BLaER1 (cell line): ENCODE data around the gene CREB5.

Experiments
- H3K27ac ChIP-seq: shearing (Covaris generic); formaldehyde crosslinking; 2 replicates; pipeline ENCODE4 v1.8.1; 2022
- H3K27me3 ChIP-seq: shearing (Covaris generic); formaldehyde crosslinking; 2 replicates; pipeline ENCODE4 v1.8.1; 2022
- H3K36me3 ChIP-seq: shearing (Covaris generic); formaldehyde crosslinking; 2 replicates; pipeline ENCODE4 v1.8.1; 2022
- H3K4me1 ChIP-seq: shearing (Covaris generic); formaldehyde crosslinking; 2 replicates; pipeline ENCODE4 v1.8.1; 2022
- H3K4me2 ChIP-seq: shearing (Covaris generic); formaldehyde crosslinking; 2 replicates; pipeline ENCODE4 v1.8.1; 2022
- H3K4me3 ChIP-seq: shearing (Covaris generic); formaldehyde crosslinking; 2 replicates; pipeline ENCODE4 v1.8.1; 2022
- H3K9ac ChIP-seq: shearing (Covaris generic); formaldehyde crosslinking; 2 replicates; pipeline ENCODE4 v1.8.1; 2022
- H3K9me3 ChIP-seq: shearing (Covaris generic); formaldehyde crosslinking; 2 replicates; pipeline ENCODE4 v1.8.1; 2022
- H4K20me1 ChIP-seq: shearing (Covaris generic); formaldehyde crosslinking; 2 replicates; pipeline ENCODE4 v1.8.1; 2022
- Cebpa-rat ChIP-seq: shearing (Covaris generic); IDR thresholded peaks from 2 replicates; pipeline ENCODE4 v1.8.1; 2022

Gene CREB5

GRCh38 chr7:28745351-28745750 is 333.0 kb downstream of the CREB5 start:
- no peaks in the 10 kb centered on the region for H4K20me1 ChIP-seq
- no peak overlapping the region for H3K4me3 ChIP-seq
- H3K27me3 ChIP-seq = no peaks in the 10 kb centered on the region
- H3K4me1 ChIP-seq = peaks cover 7% of the 10 kb centered on the region
- no peak overlapping the region for H3K4me2 ChIP-seq
- no peaks in the 10 kb centered on the region for H3K36me3 ChIP-seq
- H3K9ac ChIP-seq = no peak overlapping the region
- no peak for TF ChIP-seq Cebpa-rat
- no peak overlapping the region for H3K27ac ChIP-seq
- H3K9me3 ChIP-seq = no peaks in the 10 kb centered on the region

GRCh38 chr7:28747404-28747803 is 335.1 kb downstream of the CREB5 start:
- H3K36me3 ChIP-seq = no peaks in the 10 kb centered on the region
- no peaks in the 10 kb centered on the region for H3K9me3 ChIP-seq
- H3K4me3 ChIP-seq = no peak overlapping the region
- H3K27ac ChIP-seq = no peak overlapping the region
- H4K20me1 ChIP-seq = no peaks in the 10 kb centered on the region
- H3K9ac ChIP-seq = no peak overlapping the region
- peaks cover 7% of the 10 kb centered on the region for H3K4me1 ChIP-seq
- TF ChIP-seq Cebpa-rat = no peak
- H3K4me2 ChIP-seq = no peak overlapping the region
- no peaks in the 10 kb centered on the region for H3K27me3 ChIP-seq

- H3K27ac ChIP-seq = no peak overlapping the region
- H4K20me1 ChIP-seq = no peaks in the 10 kb centered on the region
- H3K4me1 ChIP-seq = peaks cover 7% of the 10 kb centered on the region
- H3K4me2 ChIP-seq = no peak overlapping the region
- no peaks in the 10 kb centered on the region for H3K27me3 ChIP-seq
- H3K9ac ChIP-seq = no peak overlapping the region
- no peaks in the 10 kb centered on the region for H3K36me3 ChIP-seq
- H3K9me3 ChIP-seq = no peaks in the 10 kb centered on the region
- H3K4me3 ChIP-seq = no peak overlapping the region
- TF ChIP-seq Cebpa-rat = no peak
These were observed 335.5 kb downstream of the CREB5 start for GRCh38 chr7:28747854-28748253.

- H3K36me3 ChIP-seq = no peaks in the 10 kb centered on the region
- no peak overlapping the region for H3K27ac ChIP-seq
- no peak for TF ChIP-seq Cebpa-rat
- no peak overlapping the region for H3K9ac ChIP-seq
- no peaks in the 10 kb centered on the region for H3K9me3 ChIP-seq
- no peak overlapping the region for H3K4me2 ChIP-seq
- H3K4me3 ChIP-seq = no peak overlapping the region
- no peaks in the 10 kb centered on the region for H3K27me3 ChIP-seq
- H3K4me1 ChIP-seq = peaks cover 7% of the 10 kb centered on the region
- H4K20me1 ChIP-seq = no peaks in the 10 kb centered on the region
These were observed 336.0 kb downstream of the CREB5 start for GRCh38 chr7:28748346-28748745.

GRCh38 chr7:28748933-28749584 is 336.7 kb downstream of the CREB5 start:
- Histone ChIP-seq H3K9me3 (no peaks in the 10 kb centered on the region), H3K4me1 (peaks cover 7% of the 10 kb centered on the region), H3K4me3 (no peak overlapping the region), H3K27me3 (no peaks in the 10 kb centered on the region), H3K36me3 (no peaks in the 10 kb centered on the region), H4K20me1 (no peaks in the 10 kb centered on the region), H3K4me2 (no peak overlapping the region), H3K9ac (no peak overlapping the region), H3K27ac (no peak overlapping the region)
- no peak for TF ChIP-seq Cebpa-rat

- Histone ChIP-seq H3K36me3 (no peaks in the 10 kb centered on the region), H3K4me2 (no peak overlapping the region), H3K4me1 (peaks cover 6% of the 10 kb centered on the region), H3K4me3 (no peak overlapping the region), H3K9me3 (no peaks in the 10 kb centered on the region), H3K9ac (no peak overlapping the region), H3K27ac (no peak overlapping the region), H4K20me1 (no peaks in the 10 kb centered on the region), H3K27me3 (no peaks in the 10 kb centered on the region)
- no peak for TF ChIP-seq Cebpa-rat
These were observed 337.3 kb downstream of the CREB5 start for GRCh38 chr7:28749638-28750037.

- no peak overlapping the region for H3K9ac ChIP-seq
- no peak overlapping the region for H3K27ac ChIP-seq
- H3K4me3 ChIP-seq = no peak overlapping the region
- no peaks in the 10 kb centered on the region for H3K9me3 ChIP-seq
- no peaks in the 10 kb centered on the region for H4K20me1 ChIP-seq
- H3K4me1 ChIP-seq = no peaks in the 10 kb centered on the region
- TF ChIP-seq Cebpa-rat = no peak
- H3K4me2 ChIP-seq = no peak overlapping the region
- no peaks in the 10 kb centered on the region for H3K27me3 ChIP-seq
- no peaks in the 10 kb centered on the region for H3K36me3 ChIP-seq
These were observed 338.7 kb downstream of the CREB5 start for GRCh38 chr7:28750981-28751380.

GRCh38 chr7:28753613-28754012 is 341.3 kb downstream of the CREB5 start:
- no peaks in the 10 kb centered on the region for H3K9me3 ChIP-seq
- H3K4me1 ChIP-seq = no peaks in the 10 kb centered on the region
- H3K4me2 ChIP-seq = no peak overlapping the region
- H3K27me3 ChIP-seq = no peaks in the 10 kb centered on the region
- TF ChIP-seq Cebpa-rat = no peak
- no peak overlapping the region for H3K4me3 ChIP-seq
- H4K20me1 ChIP-seq = no peaks in the 10 kb centered on the region
- H3K27ac ChIP-seq = no peak overlapping the region
- H3K36me3 ChIP-seq = no peaks in the 10 kb centered on the region
- H3K9ac ChIP-seq = no peak overlapping the region

GRCh38 chr7:28754027-28754426 is 341.7 kb downstream of the CREB5 start:
- H3K27ac ChIP-seq = no peak overlapping the region
- H3K36me3 ChIP-seq = no peaks in the 10 kb centered on the region
- no peak overlapping the region for H3K4me3 ChIP-seq
- H3K4me1 ChIP-seq = no peaks in the 10 kb centered on the region
- H3K4me2 ChIP-seq = no peak overlapping the region
- H4K20me1 ChIP-seq = no peaks in the 10 kb centered on the region
- no peaks in the 10 kb centered on the region for H3K9me3 ChIP-seq
- H3K9ac ChIP-seq = no peak overlapping the region
- no peak for TF ChIP-seq Cebpa-rat
- H3K27me3 ChIP-seq = no peaks in the 10 kb centered on the region

- no peaks in the 10 kb centered on the region for H3K27me3 ChIP-seq
- H3K4me2 ChIP-seq = no peak overlapping the region
- TF ChIP-seq Cebpa-rat = no peak
These were observed 342.1 kb downstream of the CREB5 start for GRCh38 chr7:28754447-28754846.

GRCh38 chr7:28755255-28755654 is 342.9 kb downstream of the CREB5 start:
- no peaks in the 10 kb centered on the region for H3K36me3 ChIP-seq
- H4K20me1 ChIP-seq = no peaks in the 10 kb centered on the region
- H3K9me3 ChIP-seq = no peaks in the 10 kb centered on the region
- H3K4me2 ChIP-seq = no peak overlapping the region
- H3K4me3 ChIP-seq = no peak overlapping the region
- H3K27ac ChIP-seq = no peak overlapping the region
- no peak overlapping the region for H3K9ac ChIP-seq
- no peaks in the 10 kb centered on the region for H3K27me3 ChIP-seq
- no peak for TF ChIP-seq Cebpa-rat
- H3K4me1 ChIP-seq = no peaks in the 10 kb centered on the region

More at GRCh38 chr7:28754447-28754846, 342.1 kb downstream of the CREB5 start:
- H3K4me1 ChIP-seq = no peaks in the 10 kb centered on the region
- no peak overlapping the region for H3K9ac ChIP-seq
- H3K27ac ChIP-seq = no peak overlapping the region
- no peak overlapping the region for H3K4me3 ChIP-seq
- H3K36me3 ChIP-seq = no peaks in the 10 kb centered on the region
- H3K9me3 ChIP-seq = no peaks in the 10 kb centered on the region
- H4K20me1 ChIP-seq = no peaks in the 10 kb centered on the region
